LNCAP (cell line): ENCODE measurements around the gene DPF1.

Experiments
- CTCF ChIP-seq: fragments of 450-650 bp; IDR thresholded peaks from 2 replicates; pipeline ENCODE4 v1.5.1; 2017; ENCODE audit warnings: mild to moderate bottlenecking

DPF1 gene

GRCh38 chr19:38252941-38253691 is 29.1 kb upstream of the DPF1 start:
- no peak for TF ChIP-seq CTCF

- TF ChIP-seq CTCF: no peak
These were observed 28.4 kb upstream of the DPF1 start for GRCh38 chr19:38252385-38252784.

GRCh38 chr19:38251564-38252051 is 27.6 kb upstream of the DPF1 start:
- TF ChIP-seq CTCF: no peak

GRCh38 chr19:38250821-38251563 is 27.0 kb upstream of the DPF1 start:
- no peak for TF ChIP-seq CTCF

- no peak for TF ChIP-seq CTCF
These were observed 26.4 kb upstream of the DPF1 start for GRCh38 chr19:38250428-38250820.

GRCh38 chr19:38248421-38248820 is 24.4 kb upstream of the DPF1 start:
- no peak for TF ChIP-seq CTCF

- no peak for TF ChIP-seq CTCF
These were observed 23.8 kb upstream of the DPF1 start for GRCh38 chr19:38247734-38248268.
